K562 (cell line): ENCODE measurements around the gene SLC2A4. TPM values are rescaled to one million over a fixed set of nuclear protein-coding genes. Genes with fewer than 3 reads are reported as not detected.

Experiments used
- ATAC-seq: fragments of 200-7000 bp; cut with Tn5 transposase; 3 replicates; pipeline ENCODE4 v1.9.1; 2020; ENCODE audit warnings: moderate library complexity
- BruUV-seq: library from RNA; stranded (reverse); fragments of 400-500 nt; replicated peaks from 2 replicates; lab custom pipeline; 2021; lab: Mats Ljungman, UMichigan
- CTCF ChIA-PET: fragments of 300-600 bp; formaldehyde crosslinking; extraction: SDS; loops from one replicate; lab custom pipeline; 2021; ENCODE audit warnings: low intra/inter-chr PET ratio; lab: Yijun Ruan, JAX
- POLR2A ChIA-PET: fragments of 300-600, 350-650 bp; sonication (Branson Sonifier 250); formaldehyde crosslinking; extraction: SDS; loops from one replicate; lab custom pipeline; 2021; ENCODE audit warnings: antibody characterized with exemption, inconsistent platforms; lab: Yijun Ruan, JAX
- DNase-seq, 4 experiments: peaks; one replicate each; pipeline versions ENCODE4 v3.0.0 to v3.0.0-alpha.2; 2011 to 2018; ENCODE audit warnings: low spot score in 3 of 4, mixed read lengths in 3 of 4; ENCODE audit errors: extremely low read depth in 1 of 4
- FAIRE-seq: peaks from 2 replicates; lab custom pipeline; 2011; peaks lifted over from hg19 to GRCh38; lab: Jason Lieb, UNC
- H2AFZ ChIP-seq: 2 replicates; pipeline ENCODE4 v1.6.0; 2011; ENCODE audit warnings: low read depth, low read length, control low read depth, inconsistent platforms
- H3K27ac ChIP-seq: fragments of 200-600 bp; 3 replicates; pipeline ENCODE4 v1.8.0; 2011; ENCODE audit warnings: low read depth, mild to moderate bottlenecking, control low read depth, inconsistent platforms, low read length, moderate library complexity, mixed read lengths; ENCODE audit errors: extremely low read depth
- H3K27me3 ChIP-seq, 2 experiments: fragments of 300-600 bp in 1 of 2; 2 replicates in 1 of 2; 3 replicates in 1 of 2; pipeline versions ENCODE4 v1.6.0 to v1.8.0; 2011; ENCODE audit warnings: inconsistent platforms in 2 of 2, low read length in 2 of 2, mild to moderate bottlenecking in 1 of 2, mixed read lengths in 1 of 2, moderate library complexity in 1 of 2; ENCODE audit not compliant: control insufficient read depth in 2 of 2, insufficient read depth in 2 of 2
- H3K36me3 ChIP-seq: fragments of 300-600 bp; 3 replicates; pipeline ENCODE4 v1.8.0; 2011; ENCODE audit warnings: mild to moderate bottlenecking, low read length, inconsistent platforms; ENCODE audit not compliant: control insufficient read depth, insufficient read depth
- H3K4me1 ChIP-seq, 2 experiments: fragments of 200-600 bp in 1 of 2; replicated peaks in 1 of 2; 2 replicates in 1 of 2; 3 replicates in 1 of 2; pipeline versions ENCODE4 v1.5.1 to v1.8.0; 2011; ENCODE audit warnings: inconsistent platforms in 2 of 2, low read length in 2 of 2, mild to moderate bottlenecking in 1 of 2, mixed read lengths in 1 of 2, moderate library complexity in 1 of 2; ENCODE audit not compliant: control insufficient read depth in 2 of 2, insufficient read depth in 2 of 2
- H3K4me2 ChIP-seq: 2 replicates; pipeline ENCODE4 v1.6.1; 2011; ENCODE audit warnings: low read length, control low read depth, inconsistent platforms, mixed read lengths; ENCODE audit not compliant: insufficient read depth
- H3K4me3 ChIP-seq: fragments of 200-600 bp; sonication (generic), shearing (Covaris generic); 2 replicates; pipeline ENCODE4 v1.5.1; 2016; ENCODE audit warnings: control low read depth, inconsistent platforms
- H3K79me2 ChIP-seq: fragments of 200-600 bp; 3 replicates; pipeline ENCODE4 v1.8.0; 2011; ENCODE audit warnings: low read length, inconsistent platforms; ENCODE audit not compliant: control insufficient read depth, insufficient read depth
- H3K9ac ChIP-seq, 2 experiments: 2 replicates each; pipeline versions ENCODE4 v1.6.0 to v1.6.1; 2011; ENCODE audit warnings: low read depth in 2 of 2, low read length in 2 of 2, control low read depth in 1 of 2, inconsistent platforms in 1 of 2, mild to moderate bottlenecking in 1 of 2, mixed read lengths in 1 of 2; ENCODE audit not compliant: insufficient read depth in 1 of 2
- H3K9me1 ChIP-seq: one replicate; pipeline ENCODE4 v1.6.0; 2011; ENCODE audit warnings: inconsistent platforms, mild to moderate bottlenecking, low read length, moderate library complexity; ENCODE audit not compliant: control insufficient read depth, insufficient read depth
- H3K9me3 ChIP-seq: replicated peaks from 2 replicates; pipeline ENCODE4 v1.5.1; 2011; ENCODE audit warnings: low read depth, low read length, inconsistent platforms; ENCODE audit not compliant: control insufficient read depth, insufficient read depth
- H4K20me1 ChIP-seq: replicated peaks from 2 replicates; pipeline ENCODE4 v1.6.1; 2011; ENCODE audit warnings: low read length, inconsistent platforms, mixed read lengths; ENCODE audit not compliant: control insufficient read depth, insufficient read depth
- ATF2 ChIP-seq: sonication (generic); formaldehyde crosslinking; IDR thresholded peaks from 2 replicates; pipeline ENCODE4 v1.8.1; 2022; ENCODE audit warnings: missing genetic modification reagents
- CUX1 ChIP-seq: fragments of 200-800 bp; sonication (Bioruptor generic); IDR thresholded peaks from 2 replicates; pipeline ENCODE4 v1.6.1; 2016; ENCODE audit warnings: missing genetic modification characterization, missing compliant biosample characterization
- EGR1 ChIP-seq: fragments of 450-650 bp; conservative IDR thresholded peaks from 2 replicates; pipeline ENCODE4 v1.6.1; 2017; ENCODE audit warnings: mild to moderate bottlenecking
- FOXK2 ChIP-seq, 2 experiments: fragments of 450-650 bp; IDR thresholded peaks in 1 of 2; conservative IDR thresholded peaks in 1 of 2; 2 replicates each; pipeline ENCODE4 v1.6.1; 2016; ENCODE audit warnings: low read depth in 2 of 2, mild to moderate bottlenecking in 1 of 2
- HDAC3 ChIP-seq: fragments of 450-650 bp; IDR thresholded peaks from 2 replicates; pipeline ENCODE4 v1.6.1; 2018; ENCODE audit warnings: borderline replicate concordance, mild to moderate bottlenecking, moderate library complexity; ENCODE audit not compliant: partially characterized antibody
- MTA1 ChIP-seq: fragments of 450-650 bp; IDR thresholded peaks from 2 replicates; pipeline ENCODE4 v1.6.1; 2017; ENCODE audit warnings: borderline replicate concordance
- NR1H2 ChIP-seq: sonication (generic); formaldehyde crosslinking; IDR thresholded peaks from 2 replicates; pipeline ENCODE4 v1.4.0; 2020; ENCODE audit warnings: mild to moderate bottlenecking, missing genetic modification reagents
- POLR2A ChIP-seq: fragments of 450-650 bp; conservative IDR thresholded peaks from 2 replicates; pipeline ENCODE4 v1.6.1; 2016
- POLR2B ChIP-seq: fragments of 450-650 bp; IDR thresholded peaks from 2 replicates; pipeline ENCODE4 v1.6.1; 2018; ENCODE audit warnings: low read depth; ENCODE audit not compliant: partially characterized antibody
- PTRF ChIP-seq: fragments of 450-650 bp; IDR thresholded peaks from 2 replicates; pipeline ENCODE4 v1.6.1; 2016; ENCODE audit warnings: mild to moderate bottlenecking, missing genetic modification characterization, missing compliant biosample characterization
- SIN3B ChIP-seq: fragments of 450-650 bp; IDR thresholded peaks from 2 replicates; pipeline ENCODE4 v1.6.1; 2017; ENCODE audit warnings: low read depth, mild to moderate bottlenecking, moderate library complexity
- TEAD4 ChIP-seq, 2 experiments: sonication (generic) in 1 of 2; formaldehyde crosslinking in 1 of 2; IDR thresholded peaks; 2 replicates each; pipeline versions ENCODE4 v1.6.1 to v1.8.0; 2012 to 2022; ENCODE audit warnings: borderline replicate concordance in 1 of 2, inconsistent platforms in 1 of 2, low read length in 1 of 2, mild to moderate bottlenecking in 1 of 2, missing genetic modification reagents in 1 of 2
- ZBTB17 ChIP-seq: fragments of 450-650 bp; formaldehyde crosslinking; IDR thresholded peaks from 2 replicates; pipeline ENCODE4 v1.4.0; 2020; ENCODE audit warnings: mild to moderate bottlenecking
- ZNF134 ChIP-seq: fragments of 250-450 bp; sonication (Bioruptor Pico); conservative IDR thresholded peaks from 2 replicates; pipeline ENCODE4 v1.4.0; 2020
- ZNF175 ChIP-seq: fragments of 200-800 bp; sonication (Bioruptor generic); IDR thresholded peaks from 2 replicates; pipeline ENCODE4 v1.6.1; 2016; ENCODE audit warnings: low read depth, mild to moderate bottlenecking, missing genetic modification characterization, missing compliant biosample characterization
- WGBS: fragments of 100-300 bp; shearing (Covaris generic); methylation state at CpG from one replicate; pipeline ENCODE4 v1.1.6; 2016; ENCODE audit warnings: low coverage, mixed read lengths; ENCODE audit not compliant: insufficient coverage; ENCODE audit errors: missing lambda C conversion rate; 5-methylcytosine and 5-hydroxymethylcytosine counted together
- in situ Hi-C: fragments of 300-500 bp; cut with MboI; formaldehyde crosslinking; loops from 4 replicates; pipeline ENCODE4 v1.15.0; 2018; ENCODE audit warnings: inconsistent platforms, mixed read lengths
- intact Hi-C: fragments of 100-400 bp; cut with micrococcal nuclease; formaldehyde crosslinking; loops from 2 replicates; pipeline ENCODE4 v1.14.2; 2022
- polyA plus RNA-seq, 8 experiments: library from polyadenylated mRNA; depleted of rRNA in 4 of 8; stranded (reverse) in 5 of 8; unstranded in 3 of 8; fragments of >200 nt; fragmentation: Nextera tagmentation in 2 of 8; fragmentation: Illumina TruSeq in 1 of 8; extraction: Ambion mirVana in 2 of 8; extraction: Trizol in 1 of 8; gene quantifications; 2 replicates each; pipeline versions ENCODE4 v1.2.1 to v1.2.3, GENCODE V29; 2011 to 2014; ENCODE audit warnings: inconsistent platforms in 1 of 8, missing spikeins in 1 of 8
- total RNA-seq, 7 experiments: library from RNA; depleted of rRNA in 6 of 7; stranded (reverse); fragments of >200 nt in 6 of 7; fragmentation: Illumina TruSeq in 2 of 7; extraction: Trizol in 2 of 7; gene quantifications; 2 replicates each; pipeline versions ENCODE4 v1.2.1 to v1.2.3, GENCODE V29; 2011 to 2021; ENCODE audit warnings: low replicate concordance in 1 of 7

SLC2A4 gene
- total and polyA plus RNA-seq, 9 of the 15 experiments (the other 6 are each of a cell fraction or from before 2014, with no cell fraction given): 0.74 to 3.5 (median 1.6) TPM

- ChIA-PET CTCF (no interaction called here), POLR2A (interaction anchor here (0.5 to 2.6 kb wide), 11 partner anchors 12 to 267 kb away, joined by 3 to 21 read pairs (median 4); partner anchors contain the start of genes NEURL4, NLGN2 and SLC2A4)
- peak overlapping the region; percentile 6; the same call in 1 of the 3 replicates for H3K27ac ChIP-seq
- H3K4me3 ChIP-seq: peak overlapping the region; percentile 93; the same call in 1 of the 2 replicates
- H3K36me3 ChIP-seq: peaks cover 78% of the 10 kb centered on the region
- ATAC-seq (peak; percentile 69), FAIRE-seq (peak; percentile 70), DNase-seq (peak in 2 of 4 experiments; percentile 30 to 51)
- intact Hi-C loops: no loop called here
- no TSS peak for BruUV-seq
- peak overlapping the region in 1 of 2 experiments; percentile 59; a peak in 1 of 4 replicates for H3K9ac ChIP-seq
- 49% methylated on average over 5 of the region's 7 CpGs for WGBS
- H3K9me1 ChIP-seq: peaks cover 11% of the 10 kb centered on the region
- in situ Hi-C loops: no loop called here
- no peak overlapping the region for H2AFZ ChIP-seq
- H3K27me3 ChIP-seq: no peaks in the 10 kb centered on the region
- H3K4me1 ChIP-seq: peaks cover 22 to 35% of the 10 kb centered on the region in 2 experiments
- peaks cover 45% of the 10 kb centered on the region for H3K79me2 ChIP-seq
- H4K20me1 ChIP-seq: peaks cover 39% of the 10 kb centered on the region
- H3K4me2 ChIP-seq: peak overlapping the region; percentile 86
- no peaks in the 10 kb centered on the region for H3K9me3 ChIP-seq
- TF ChIP-seq NR1H2 (no peak), POLR2B (peak; percentile 76), MTA1 (no peak), ATF2 (CRISPR knock-in tag) (no peak), ZNF134 (CRISPR knock-in tag) (no peak), POLR2A (peak; percentile 81), TEAD4 (IDR thresholded peaks at IDR 0.05; ENCODE audit: low read length) (no peak; the same call in 1 of the 2 replicates), TEAD4 (CRISPR knock-in tag; IDR thresholded peaks at IDR 0.05; ENCODE audit: borderline replicate concordance) (no peak), CUX1 (CRISPR knock-in tag) (no peak), EGR1 (0 out of 2 replicates have a peak, but pooled peaks have one; percentile 6), ZBTB17 (no peak), HDAC3 (no peak), ZNF175 (CRISPR knock-in tag) (no peak), SIN3B (no peak), FOXK2 (conservative IDR thresholded peaks at IDR 0.05 in 1 of 2, IDR thresholded peaks at IDR 0.05 in 1 of 2; ENCODE audit: low read depth in 2 of 2) (no peak), PTRF (no peak)
These were observed 31.8 kb downstream of the SLC2A4 start for GRCh38 chr17:7313088-7313889.
